ENCODE data around the gene WAC. TPM values are rescaled to one million over a fixed set of nuclear protein-coding genes. Genes with fewer than 3 reads are reported as not detected.

WAC gene
- total RNA-seq, 2 donors from 2014 or later, result 43.8 to 58.3 TPM

DNA sequence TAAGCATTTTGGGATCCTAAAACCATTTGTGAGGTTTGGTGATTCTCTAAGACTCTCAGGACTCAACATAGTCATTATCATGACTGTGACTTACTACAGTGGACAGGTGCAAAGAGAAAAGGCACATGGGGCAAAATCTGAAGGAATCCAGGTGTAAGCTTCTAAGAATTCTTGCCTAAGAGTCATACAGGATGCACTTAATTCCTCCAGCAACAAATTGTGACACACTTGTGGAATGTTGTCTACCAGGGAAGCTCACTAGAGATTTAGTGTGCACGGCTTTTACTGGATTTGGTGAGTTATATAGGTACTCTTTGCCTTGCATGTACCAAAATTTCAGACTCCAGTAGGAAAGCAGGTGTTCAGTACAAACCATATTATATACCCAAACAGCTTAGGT lies 47.9 kb downstream of the WAC start:
- Histone ChIP-seq H3K27ac (no peak overlapping the region), H3K4me3 (no peak overlapping the region), H3K36me3 (replicated peaks in 1 of 2; ENCODE audit: insufficient read depth in 1 of 2, low read depth in 2 of 2) (peaks cover 3 to 7% of the 10 kb centered on the region in 2 donors), H3K4me1 (peaks cover 45% of the 10 kb centered on the region), H3K27me3 (no peaks in the 10 kb centered on the region), H3K9me3 (no peaks in the 10 kb centered on the region)
- intact Hi-C loops (cut with DNase I), result no loop called here
- ATAC-seq, result no peak
- 96 to 100% methylated on average over 1 of the region's 1 CpG for WGBS, 2 donors
- TF ChIP-seq, protein P1, sequence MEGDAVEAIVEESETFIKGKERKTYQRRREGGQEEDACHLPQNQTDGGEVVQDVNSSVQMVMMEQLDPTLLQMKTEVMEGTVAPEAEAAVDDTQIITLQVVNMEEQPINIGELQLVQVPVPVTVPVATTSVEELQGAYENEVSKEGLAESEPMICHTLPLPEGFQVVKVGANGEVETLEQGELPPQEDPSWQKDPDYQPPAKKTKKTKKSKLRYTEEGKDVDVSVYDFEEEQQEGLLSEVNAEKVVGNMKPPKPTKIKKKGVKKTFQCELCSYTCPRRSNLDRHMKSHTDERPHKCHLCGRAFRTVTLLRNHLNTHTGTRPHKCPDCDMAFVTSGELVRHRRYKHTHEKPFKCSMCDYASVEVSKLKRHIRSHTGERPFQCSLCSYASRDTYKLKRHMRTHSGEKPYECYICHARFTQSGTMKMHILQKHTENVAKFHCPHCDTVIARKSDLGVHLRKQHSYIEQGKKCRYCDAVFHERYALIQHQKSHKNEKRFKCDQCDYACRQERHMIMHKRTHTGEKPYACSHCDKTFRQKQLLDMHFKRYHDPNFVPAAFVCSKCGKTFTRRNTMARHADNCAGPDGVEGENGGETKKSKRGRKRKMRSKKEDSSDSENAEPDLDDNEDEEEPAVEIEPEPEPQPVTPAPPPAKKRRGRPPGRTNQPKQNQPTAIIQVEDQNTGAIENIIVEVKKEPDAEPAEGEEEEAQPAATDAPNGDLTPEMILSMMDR (IDR thresholded peaks at IDR 0.05), result no peak
- TF ChIP-seq POLR2A (IDR thresholded peaks at IDR 0.05), result no peak
- DNase-seq, result no peak

DNA sequence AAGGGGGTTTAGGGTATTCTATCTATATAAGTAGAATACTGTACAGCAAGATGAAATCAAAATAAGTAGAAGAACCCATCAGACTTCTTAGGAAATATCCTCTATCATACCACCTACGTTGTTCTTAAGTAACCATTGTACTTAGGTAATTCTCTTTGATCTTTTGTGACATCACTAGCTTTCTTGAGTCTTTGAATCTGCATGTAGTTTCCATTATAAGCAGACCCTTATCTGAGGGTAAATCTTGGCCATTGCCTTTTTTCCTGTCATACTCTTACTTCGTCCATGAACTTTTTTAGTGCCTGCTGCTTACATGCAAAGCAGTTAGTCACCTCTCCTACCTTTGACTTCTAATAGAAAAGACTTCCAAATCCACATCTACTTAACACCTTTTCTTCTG lies 49.0 kb downstream of the WAC start:
- TF ChIP-seq POLR2A (IDR thresholded peaks at IDR 0.05), result no peak
- TF ChIP-seq, protein P1 (IDR thresholded peaks at IDR 0.05), result no peak
- intact Hi-C loops (cut with DNase I), result no loop called here
- no peaks in the 10 kb centered on the region for H3K9me3 ChIP-seq
- 55 to 67% methylated on average over 2 of the region's 2 CpGs for WGBS, 2 donors
- H3K4me3 ChIP-seq, result no peak overlapping the region
- peaks cover 3 to 7% of the 10 kb centered on the region in 2 donors for H3K36me3 ChIP-seq (replicated peaks in 1 of 2; ENCODE audit: insufficient read depth in 1 of 2, low read depth in 2 of 2)
- H3K27ac ChIP-seq, result no peak overlapping the region
- DNase-seq, result no peak
- no peak for ATAC-seq
- no peaks in the 10 kb centered on the region for H3K27me3 ChIP-seq
- peaks cover 45% of the 10 kb centered on the region for H3K4me1 ChIP-seq

DNA sequence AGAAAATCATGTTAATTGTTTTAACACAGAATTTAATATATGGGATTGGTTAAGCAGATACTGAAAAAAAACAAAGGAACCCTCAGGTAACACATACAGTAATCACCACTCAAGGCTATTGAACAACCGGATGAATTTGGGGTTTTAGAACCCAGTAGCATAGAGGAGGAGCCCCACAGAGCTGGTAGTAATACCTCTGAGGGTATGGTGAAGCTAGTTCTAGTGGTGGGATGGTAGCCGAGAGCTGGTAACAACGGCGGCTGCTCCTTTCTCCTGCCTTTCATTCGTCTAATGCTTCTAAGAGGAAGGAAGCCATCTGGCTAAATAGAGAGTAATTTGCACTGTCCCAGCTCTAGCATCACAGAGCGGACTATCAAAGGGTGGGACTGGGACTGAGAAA lies 52.2 kb downstream of the WAC start:
- intact Hi-C loops (cut with DNase I), result no loop called here
- peaks cover 50% of the 10 kb centered on the region for H3K4me1 ChIP-seq
- no peak for TF ChIP-seq POLR2A (IDR thresholded peaks at IDR 0.05)
- TF ChIP-seq, protein P1 (IDR thresholded peaks at IDR 0.05), result no peak

DNA sequence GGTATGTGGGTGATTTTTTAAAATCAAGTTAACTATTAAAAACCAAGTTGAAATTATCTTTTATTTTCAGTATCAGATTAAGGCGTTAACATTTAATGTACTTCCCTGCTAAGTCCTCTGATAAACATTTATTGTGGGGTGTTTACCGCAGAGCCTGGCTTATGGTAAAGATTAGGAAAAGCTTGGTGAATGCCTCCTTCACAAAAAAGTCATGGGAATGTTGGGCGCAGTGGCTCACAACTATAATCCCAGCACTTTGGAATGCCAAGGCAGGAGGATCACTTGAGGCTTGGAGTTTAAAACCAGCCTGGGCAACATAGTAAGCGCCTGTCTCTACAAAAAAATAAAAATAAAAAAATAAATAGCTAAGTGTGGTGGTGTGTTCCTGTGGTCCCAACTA lies 53.3 kb downstream of the WAC start:
- ATAC-seq, result no peak
- intact Hi-C loops (cut with DNase I), result no loop called here
- H3K9me3 ChIP-seq, result no peaks in the 10 kb centered on the region

More for the DNA sequence above, 52.2 kb downstream of the WAC start:
- no peak for DNase-seq
- 78 to 88% methylated on average over 6 of the region's 6 CpGs for WGBS, 2 donors
- H3K27me3 ChIP-seq, result no peaks in the 10 kb centered on the region
- no peak overlapping the region for H3K27ac ChIP-seq
- no peak overlapping the region for H3K4me3 ChIP-seq
- H3K36me3 ChIP-seq (replicated peaks in 1 of 2; ENCODE audit: insufficient read depth in 1 of 2, low read depth in 2 of 2), result peaks cover 3 to 7% of the 10 kb centered on the region in 2 donors
- ATAC-seq, result no peak
- H3K9me3 ChIP-seq, result no peaks in the 10 kb centered on the region

More for the DNA sequence above, 53.3 kb downstream of the WAC start:
- Histone ChIP-seq H3K27me3 (no peaks in the 10 kb centered on the region), H3K4me1 (peaks cover 49% of the 10 kb centered on the region), H3K27ac (peak overlapping the region in 1 of 4 donors; percentile 63), H3K36me3 (replicated peaks in 1 of 2; ENCODE audit: insufficient read depth in 1 of 2, low read depth in 2 of 2) (peaks cover 7 to 11% of the 10 kb centered on the region in 2 donors), H3K4me3 (no peak overlapping the region)
- no peak for DNase-seq
- TF ChIP-seq, protein P1 (IDR thresholded peaks at IDR 0.05), result no peak
- TF ChIP-seq POLR2A (IDR thresholded peaks at IDR 0.05), result no peak
- 84 to 89% methylated on average over 4 of the region's 4 CpGs for WGBS, 2 donors

Measured in body of pancreas (tissue), 4 donors.